AG04450 (cell line): ENCODE measurements around the gene USP4. TPM values are rescaled to one million over a fixed set of nuclear protein-coding genes. Genes with fewer than 3 reads are reported as not detected.
"Not testable (repeated sequence)": the region's sequence is repeated elsewhere in the genome, so short reads cannot be mapped to it uniquely, and the experiment has no call there.

Experiments
- CTCF ChIA-PET: fragments of 300-600, 350-600 bp; formaldehyde crosslinking; extraction: SDS; loops from one replicate; lab custom pipeline; 2022; ENCODE audit warnings: antibody characterized with exemption, inconsistent platforms; lab: Charles Lee
- POLR2A ChIA-PET: fragments of 350-600 bp; formaldehyde crosslinking; extraction: SDS; loops from one replicate; lab custom pipeline; 2021; ENCODE audit warnings: antibody characterized with exemption, inconsistent platforms; lab: Yijun Ruan, JAX
- DNase-seq: peaks from one replicate; pipeline ENCODE4 v3.0.0-alpha.2; 2011; ENCODE audit warnings: low read depth, low spot score
- H3K27ac ChIP-seq: one replicate; pipeline ENCODE4 v1.5.1; 2012; ENCODE audit warnings: low read depth, low read length, control low read depth
- H3K27me3 ChIP-seq: one replicate; pipeline ENCODE4 v1.6.0; 2012; ENCODE audit warnings: low read length; ENCODE audit not compliant: control insufficient read depth, insufficient read depth
- H3K4me3 ChIP-seq: 2 replicates; pipeline ENCODE4 v1.5.1; 2011; ENCODE audit warnings: mild to moderate bottlenecking, low read depth, low read length, control low read depth
- H3K9me3 ChIP-seq: 2 replicates; pipeline ENCODE4 v1.5.1; 2012; ENCODE audit warnings: low read length; ENCODE audit not compliant: control insufficient read depth, insufficient read depth
- CTCF ChIP-seq: IDR thresholded peaks from 2 replicates; pipeline ENCODE4 v1.5.1; 2011; ENCODE audit warnings: low read depth, low read length, control low read depth, inconsistent platforms
- polyA plus RNA-seq: library from polyadenylated mRNA; depleted of rRNA; stranded (reverse); fragments of >200 nt; gene quantifications from 2 replicates; pipeline ENCODE4 v1.2.3, GENCODE V29; 2011

USP4 gene
- polyA plus RNA-seq, 1 experiment, result 80.4 TPM

GRCh38 chr3:49341996-49342395, 2.1 kb upstream of the USP4 start:
- Histone ChIP-seq H3K27me3 (no peaks in the 10 kb centered on the region), H3K4me3 (no peak overlapping the region), H3K27ac (no peak overlapping the region), H3K9me3 (no peaks in the 10 kb centered on the region)
- TF ChIP-seq CTCF, result no peak
- ChIA-PET POLR2A (interaction anchor here (0.7 kb wide), 1 partner anchor 17 kb away, joined by 9 read pairs; no protein-coding TSS in a partner anchor), CTCF (interaction anchor here (2.5 kb wide), 1 partner anchor 107 kb away, joined by 11 read pairs; no protein-coding TSS in a partner anchor)
- DNase-seq, result no peak

GRCh38 chr3:49339581-49339940, 292 bp downstream of the USP4 start:
- ChIA-PET CTCF (interaction anchor here (0.5 to 3.1 kb wide), 16 partner anchors 10 to 200 kb away, joined by 3 to 43 read pairs (median 4); partner anchors contain the start of gene NICN1), POLR2A (interaction anchor here (0.6 to 2.3 kb wide), 11 partner anchors 11 to 318 kb away, joined by 3 to 27 read pairs (median 5); partner anchors contain the start of genes GPX1, QRICH1, RHOA and TCTA)
- H3K9me3 ChIP-seq, result no peaks in the 10 kb centered on the region
- TF ChIP-seq CTCF, result no peak
- peak overlapping the region; percentile 87 for H3K27ac ChIP-seq
- H3K4me3 ChIP-seq, result peak overlapping the region; percentile 68
- no peak for DNase-seq
- no peaks in the 10 kb centered on the region for H3K27me3 ChIP-seq

- ChIA-PET CTCF (interaction anchor here (1.8 kb wide), 1 partner anchor 115 kb away, joined by 7 read pairs; no protein-coding TSS in a partner anchor), POLR2A (no interaction called here)
- no peak for DNase-seq
- TF ChIP-seq CTCF, result no peak
- no peak overlapping the region for H3K27ac ChIP-seq
- no peak overlapping the region for H3K4me3 ChIP-seq
- no peaks in the 10 kb centered on the region; the same call in 1 of the 2 replicates for H3K9me3 ChIP-seq
- H3K27me3 ChIP-seq, result no peaks in the 10 kb centered on the region
Measured at GRCh38 chr3:49333916-49334633, 5.8 kb downstream of the USP4 start.

- DNase-seq, result no peak
- ChIA-PET CTCF (interaction anchor here (1.8 kb wide), 1 partner anchor 116 kb away, joined by 7 read pairs; no protein-coding TSS in a partner anchor), POLR2A (interaction anchor here (0.6 kb wide), 2 partner anchors 15 to 340 kb away, joined by 3 read pairs; no protein-coding TSS in a partner anchor)
- TF ChIP-seq CTCF, result no peak
- no peaks in the 10 kb centered on the region for H3K27me3 ChIP-seq
- no peaks in the 10 kb centered on the region; the same call in 1 of the 2 replicates for H3K9me3 ChIP-seq
- H3K27ac ChIP-seq, result no peak overlapping the region
- H3K4me3 ChIP-seq, result no peak overlapping the region
Measured at GRCh38 chr3:49333091-49333490, 6.8 kb downstream of the USP4 start.

GRCh38 chr3:49329186-49329585, 10.7 kb downstream of the USP4 start:
- Histone ChIP-seq H3K27ac (no peak overlapping the region), H3K4me3 (no peak overlapping the region), H3K9me3 (no peaks in the 10 kb centered on the region; the same call in 1 of the 2 replicates), H3K27me3 (no peaks in the 10 kb centered on the region)
- ChIA-PET CTCF (no interaction called here), POLR2A (no interaction called here)
- no peak for TF ChIP-seq CTCF
- DNase-seq, result no peak

- H3K27ac ChIP-seq, POLR2A ChIA-PET, H3K27me3 ChIP-seq, H3K9me3 ChIP-seq, H3K4me3 ChIP-seq, DNase-seq, CTCF ChIA-PET: not testable (repeated sequence)
Measured at GRCh38 chr3:49328350-49328749, 11.5 kb downstream of the USP4 start.
